Colonic mucosa (tissue), 4 donors: Measurements from ENCODE around the gene ZMIZ1. TPM values are rescaled to one million over a fixed set of nuclear protein-coding genes. Genes with fewer than 3 reads are reported as not detected.
A peak's percentile ranks its signal among the peaks of the same experiment; 100 is the strongest.

Experiments
- DNase-seq: peaks from one replicate; pipeline ENCODE4 v3.0.0-alpha.2; 2020
- H3K27ac ChIP-seq: fragments of 200-600 bp; one replicate; pipeline ENCODE4 v1.8.0; 2021
- H3K27me3 ChIP-seq: fragments of 200-600 bp; one replicate; pipeline ENCODE4 v1.8.0; 2021
- H3K36me3 ChIP-seq: fragments of 200-600 bp; one replicate; pipeline ENCODE4 v1.8.0; 2021
- H3K4me1 ChIP-seq: fragments of 200-600 bp; one replicate; pipeline ENCODE4 v1.8.0; 2021; ENCODE audit warnings: mild to moderate bottlenecking
- H3K4me3 ChIP-seq: fragments of 200-600 bp; one replicate; pipeline ENCODE4 v1.8.0; 2021
- H3K9ac ChIP-seq, 2 donors: one replicate each; pipeline ENCODE4 v1.7.0; 2013; ENCODE audit warnings: control low read depth in 2 of 2, low read depth in 2 of 2, low read length in 2 of 2
- H3K9me3 ChIP-seq: fragments of 200-600 bp; one replicate; pipeline ENCODE4 v1.8.0; 2021
- CTCF ChIP-seq: fragments of 200-600 bp; IDR thresholded peaks from one replicate; pipeline ENCODE4 v1.8.0; 2022; ENCODE audit warnings: antibody characterized with exemption, mild to moderate bottlenecking
- intact Hi-C: fragments of 100-400 bp; cut with DNase I; formaldehyde crosslinking; loops from one replicate; pipeline ENCODE4 v1.14.1; 2022
- total RNA-seq, 2 donors: library from RNA; stranded (reverse); fragmentation: NEBNext Ultra II Directional in 1 of 2; extraction: Animal tissue kit (Norgen Biotek cat#: 25700) in 1 of 2; gene quantifications; one replicate each; pipeline ENCODE4 v1.2.1, GENCODE V29; 2021
- donor health status: healthy.
- donor health status: DM: no; HTN: no; CAD: no.
- donor health status: DM: no; HTN: no; CAD: no.

The ZMIZ1 gene
- total RNA-seq, 2 donors from 2014 or later = 51.0 to 54.0 TPM

GRCh38 chr10:79149662-79150443, 81.1 kb downstream of the ZMIZ1 start:
- intact Hi-C loops = no loop called here
- Histone ChIP-seq H3K4me1 (peaks cover 34% of the 10 kb centered on the region), H3K27me3 (no peaks in the 10 kb centered on the region), H3K9me3 (no peaks in the 10 kb centered on the region), H3K4me3 (no peak overlapping the region), H3K27ac (peak overlapping the region; percentile 69), H3K36me3 (no peaks in the 10 kb centered on the region), H3K9ac (peak overlapping the region; percentile 48 to 58)
- no peak for TF ChIP-seq CTCF
- peak; percentile 83 for DNase-seq

DNA sequence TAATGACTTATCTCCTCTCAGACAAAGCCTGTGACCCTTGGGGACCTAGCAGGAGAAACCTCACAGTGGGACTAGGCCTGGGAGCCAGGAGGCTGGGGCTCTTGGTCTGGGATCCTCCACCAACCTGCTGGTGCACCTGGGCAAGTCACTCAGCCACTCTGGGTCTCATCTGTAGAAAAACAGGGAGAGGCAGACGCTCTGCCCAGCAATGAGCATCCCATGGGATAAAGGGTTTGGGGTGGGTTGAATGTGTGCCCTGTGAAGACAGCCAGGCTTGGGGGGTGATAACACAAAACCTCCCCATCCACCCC, 81.6 kb downstream of the ZMIZ1 start:
- Histone ChIP-seq H3K27ac (peak overlapping the region; percentile 69), H3K4me3 (no peak overlapping the region), H3K9me3 (no peaks in the 10 kb centered on the region), H3K27me3 (no peaks in the 10 kb centered on the region), H3K9ac (peak overlapping the region; percentile 48 to 55), H3K36me3 (no peaks in the 10 kb centered on the region), H3K4me1 (peaks cover 34% of the 10 kb centered on the region)
- intact Hi-C loops = no loop called here
- DNase-seq = no peak
- no peak for TF ChIP-seq CTCF

DNA sequence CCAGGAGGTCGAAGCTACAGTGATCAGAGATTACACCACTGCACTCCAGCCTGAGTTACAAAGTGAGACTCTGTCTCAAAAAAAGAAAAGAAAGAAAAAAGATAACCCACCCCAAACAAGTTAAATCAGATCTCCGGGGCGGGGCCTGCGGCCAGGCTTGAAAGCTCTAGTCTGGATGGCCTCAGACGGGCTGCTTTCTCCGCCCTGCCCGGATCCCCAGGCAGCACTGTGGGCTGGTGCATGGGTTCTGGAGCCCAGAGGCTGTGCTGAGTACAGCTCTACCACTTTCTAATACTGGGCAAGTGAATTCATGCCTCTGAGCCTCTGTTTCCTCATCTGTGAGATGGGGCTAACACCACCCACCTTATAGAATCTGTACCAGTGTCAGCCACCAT, 83.7 kb downstream of the ZMIZ1 start:
- no peaks in the 10 kb centered on the region for H3K9me3 ChIP-seq
- intact Hi-C loops = no loop called here
- no peak for DNase-seq
- H3K4me1 ChIP-seq = peaks cover 38% of the 10 kb centered on the region
- H3K36me3 ChIP-seq = no peaks in the 10 kb centered on the region
- H3K27ac ChIP-seq = peak overlapping the region; percentile 42
- H3K27me3 ChIP-seq = no peaks in the 10 kb centered on the region
- no peak for TF ChIP-seq CTCF
- H3K4me3 ChIP-seq = no peak overlapping the region
- peak overlapping the region in 1 of 2 donors; percentile 12 for H3K9ac ChIP-seq

- DNase-seq = no peak
- no peaks in the 10 kb centered on the region for H3K36me3 ChIP-seq
- H3K4me1 ChIP-seq = peaks cover 39% of the 10 kb centered on the region
- no peaks in the 10 kb centered on the region for H3K9me3 ChIP-seq
- no peak overlapping the region for H3K27ac ChIP-seq
- TF ChIP-seq CTCF = no peak
- intact Hi-C loops = no loop called here
- H3K4me3 ChIP-seq = no peak overlapping the region
- no peak overlapping the region for H3K9ac ChIP-seq
- no peaks in the 10 kb centered on the region for H3K27me3 ChIP-seq
Observed at GRCh38 chr10:79153745-79154144, 85.0 kb downstream of the ZMIZ1 start.

DNA sequence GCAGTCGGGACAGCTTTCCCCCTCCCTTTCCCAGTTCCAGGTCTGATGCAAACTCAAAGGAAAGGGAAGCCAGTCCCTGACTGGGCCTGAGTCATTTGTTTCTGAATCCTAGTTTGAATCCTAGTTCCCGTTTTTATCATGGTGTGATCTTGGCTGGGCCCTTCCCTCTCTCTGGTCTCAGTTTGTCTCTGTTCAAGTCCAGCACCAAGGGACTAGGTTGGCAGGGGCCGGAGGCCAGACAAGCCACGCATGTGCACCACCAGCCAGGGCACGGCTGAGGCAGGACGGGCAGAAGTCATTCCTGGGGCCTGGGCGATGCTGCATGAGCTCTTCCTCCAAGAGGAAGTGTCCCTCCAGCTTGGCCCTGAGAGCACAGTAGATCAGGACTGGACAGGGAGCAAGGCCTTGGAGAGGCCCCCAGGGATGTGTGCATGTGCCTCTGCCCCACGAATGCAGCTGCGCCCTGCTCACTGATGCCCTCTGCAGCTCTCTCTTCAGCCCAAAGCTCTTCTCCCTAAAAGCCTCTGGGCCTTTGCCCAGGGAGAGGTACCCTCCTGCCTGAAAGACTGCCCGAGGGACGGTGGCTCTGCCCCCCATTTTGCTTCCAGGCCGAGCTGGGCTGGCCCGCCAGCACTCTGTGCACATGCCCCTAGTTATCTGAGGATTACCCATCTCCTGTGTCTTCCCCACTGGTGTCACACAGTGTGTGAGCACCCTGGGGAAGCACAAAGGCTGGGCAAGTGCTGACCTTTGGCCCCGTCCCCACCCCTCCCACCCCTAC, 86.7 kb downstream of the ZMIZ1 start:
- Histone ChIP-seq H3K27ac (peak overlapping the region; percentile 22), H3K4me1 (peaks cover 22% of the 10 kb centered on the region), H3K9me3 (no peaks in the 10 kb centered on the region), H3K27me3 (no peaks in the 10 kb centered on the region), H3K4me3 (no peak overlapping the region), H3K36me3 (no peaks in the 10 kb centered on the region), H3K9ac (peak overlapping the region in 1 of 2 donors; percentile 9)
- TF ChIP-seq CTCF = no peak
- DNase-seq = no peak
- intact Hi-C loops = no loop called here
